Measurements from ENCODE around the gene CFL1. TPM values are rescaled to one million over a fixed set of nuclear protein-coding genes. Genes with fewer than 3 reads are reported as not detected.

Gene CFL1
- total and polyA plus RNA-seq, 2 donors from 2014 or later: 705 to 846 TPM

DNA sequence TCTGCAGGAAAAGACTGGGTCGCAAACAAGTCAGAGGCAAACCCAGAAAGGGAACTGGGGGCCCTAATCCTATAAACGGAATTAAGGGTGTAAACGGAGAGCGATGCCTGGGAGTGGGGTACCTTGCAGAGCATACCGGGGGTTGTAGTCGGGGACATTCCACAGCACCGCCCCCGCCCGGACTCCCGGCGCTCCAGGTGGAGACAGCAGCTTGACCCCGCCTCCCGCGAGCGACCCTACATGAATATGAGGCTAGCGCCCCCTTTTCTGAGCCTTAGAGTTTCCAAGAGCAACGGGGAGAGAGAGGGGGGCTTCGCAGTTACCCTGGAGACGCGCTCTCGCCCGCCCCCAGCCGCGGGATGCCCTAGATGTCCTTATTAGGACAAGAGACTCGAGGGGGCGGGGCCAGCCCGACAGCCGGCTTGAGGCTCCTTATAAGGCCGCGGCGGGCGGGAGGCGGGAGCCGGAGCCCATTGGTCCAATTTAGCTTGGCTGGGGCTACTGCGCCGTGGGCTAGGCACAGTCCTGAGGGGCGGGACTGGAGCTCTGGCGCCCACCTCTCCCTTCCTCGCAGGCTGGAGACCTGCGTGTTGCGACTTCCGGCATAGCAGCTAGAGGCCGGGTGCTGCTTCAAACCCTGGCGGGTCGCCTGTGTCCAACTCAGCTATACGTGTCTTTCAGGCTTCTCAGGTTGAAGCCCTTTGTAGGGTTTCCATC lies 1.3 kb upstream of the CFL1 start:
- Histone ChIP-seq H3K4me3 (ENCODE audit: low read length in 3 of 3) (peak overlapping the region; percentile 77 to 96 (median 80)), H3K9ac (ENCODE audit: low read length in 3 of 3) (peak overlapping the region; percentile 28 to 100 (median 92)), H3K4me1 (ENCODE audit: control insufficient read depth in 2 of 3, insufficient read depth in 2 of 3, low read depth in 1 of 3, low read length in 3 of 3) (peaks cover 0 to 31% (median 26%) of the 10 kb centered on the region in 3 donors), H3K36me3 (ENCODE audit: control insufficient read depth in 2 of 3, insufficient read depth in 3 of 3, low read length in 3 of 3) (peaks cover 9 to 31% (median 20%) of the 10 kb centered on the region in 3 donors), H3K27ac (ENCODE audit: low read depth in 2 of 2, low read length in 2 of 2) (peak overlapping the region; percentile 98 to 100), H3K9me3 (ENCODE audit: control insufficient read depth in 2 of 3, insufficient read depth in 1 of 3, low read length in 3 of 3) (no peaks in the 10 kb centered on the region), H3K27me3 (ENCODE audit: control insufficient read depth, insufficient read depth, low read length) (no peaks in the 10 kb centered on the region)
- intact Hi-C loops (cut with DNase I): no loop called here
- FAIRE-seq (no peak), DNase-seq (peak; percentile 98 to 100 (median 99))
- TF ChIP-seq, protein P1, sequence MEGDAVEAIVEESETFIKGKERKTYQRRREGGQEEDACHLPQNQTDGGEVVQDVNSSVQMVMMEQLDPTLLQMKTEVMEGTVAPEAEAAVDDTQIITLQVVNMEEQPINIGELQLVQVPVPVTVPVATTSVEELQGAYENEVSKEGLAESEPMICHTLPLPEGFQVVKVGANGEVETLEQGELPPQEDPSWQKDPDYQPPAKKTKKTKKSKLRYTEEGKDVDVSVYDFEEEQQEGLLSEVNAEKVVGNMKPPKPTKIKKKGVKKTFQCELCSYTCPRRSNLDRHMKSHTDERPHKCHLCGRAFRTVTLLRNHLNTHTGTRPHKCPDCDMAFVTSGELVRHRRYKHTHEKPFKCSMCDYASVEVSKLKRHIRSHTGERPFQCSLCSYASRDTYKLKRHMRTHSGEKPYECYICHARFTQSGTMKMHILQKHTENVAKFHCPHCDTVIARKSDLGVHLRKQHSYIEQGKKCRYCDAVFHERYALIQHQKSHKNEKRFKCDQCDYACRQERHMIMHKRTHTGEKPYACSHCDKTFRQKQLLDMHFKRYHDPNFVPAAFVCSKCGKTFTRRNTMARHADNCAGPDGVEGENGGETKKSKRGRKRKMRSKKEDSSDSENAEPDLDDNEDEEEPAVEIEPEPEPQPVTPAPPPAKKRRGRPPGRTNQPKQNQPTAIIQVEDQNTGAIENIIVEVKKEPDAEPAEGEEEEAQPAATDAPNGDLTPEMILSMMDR (IDR thresholded peaks at IDR 0.05; ENCODE audit: borderline replicate concordance, extremely low read depth, insufficient read depth): peak; percentile 0

DNA sequence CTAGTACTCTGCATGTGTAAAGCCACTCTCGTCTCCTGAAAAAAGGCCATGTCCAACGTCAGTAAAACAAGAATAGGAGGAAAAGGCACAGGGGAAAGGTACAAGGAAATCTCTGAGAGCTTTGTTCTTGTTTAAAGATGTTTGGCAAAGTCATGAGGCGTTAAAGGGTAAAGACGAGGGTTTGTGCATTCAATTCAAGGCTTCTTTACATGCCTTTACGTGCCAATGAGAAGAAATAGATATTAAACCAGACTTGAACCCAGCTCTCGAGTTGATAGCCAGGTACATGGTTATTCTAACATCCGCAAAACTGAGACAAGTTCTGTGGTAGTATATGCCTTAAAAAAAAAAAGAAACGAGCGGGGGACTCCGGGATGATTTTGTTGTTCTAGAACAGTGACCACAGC lies 704 bp upstream of the CFL1 start:
- TF ChIP-seq, protein P1 (IDR thresholded peaks at IDR 0.05; ENCODE audit: borderline replicate concordance, extremely low read depth, insufficient read depth): no peak
- no peaks in the 10 kb centered on the region for H3K27me3 ChIP-seq (ENCODE audit: control insufficient read depth, insufficient read depth, low read length)
- peaks cover 11 to 31% (median 20%) of the 10 kb centered on the region in 3 donors for H3K36me3 ChIP-seq (ENCODE audit: control insufficient read depth in 2 of 3, insufficient read depth in 3 of 3, low read length in 3 of 3)
- H3K4me1 ChIP-seq (ENCODE audit: control insufficient read depth in 2 of 3, insufficient read depth in 2 of 3, low read depth in 1 of 3, low read length in 3 of 3): peaks cover 0 to 31% (median 27%) of the 10 kb centered on the region in 3 donors
- no peaks in the 10 kb centered on the region for H3K9me3 ChIP-seq (ENCODE audit: control insufficient read depth in 2 of 3, insufficient read depth in 1 of 3, low read length in 3 of 3)
- FAIRE-seq (no peak), DNase-seq (no peak)
- peak overlapping the region; percentile 71 to 86 (median 76) for H3K9ac ChIP-seq (ENCODE audit: low read length in 3 of 3)
- peak overlapping the region; percentile 77 to 96 (median 80) for H3K4me3 ChIP-seq (ENCODE audit: low read length in 3 of 3)
- peak overlapping the region; percentile 98 to 100 for H3K27ac ChIP-seq (ENCODE audit: low read depth in 2 of 2, low read length in 2 of 2)
- intact Hi-C loops (cut with DNase I): no loop called here

DNA sequence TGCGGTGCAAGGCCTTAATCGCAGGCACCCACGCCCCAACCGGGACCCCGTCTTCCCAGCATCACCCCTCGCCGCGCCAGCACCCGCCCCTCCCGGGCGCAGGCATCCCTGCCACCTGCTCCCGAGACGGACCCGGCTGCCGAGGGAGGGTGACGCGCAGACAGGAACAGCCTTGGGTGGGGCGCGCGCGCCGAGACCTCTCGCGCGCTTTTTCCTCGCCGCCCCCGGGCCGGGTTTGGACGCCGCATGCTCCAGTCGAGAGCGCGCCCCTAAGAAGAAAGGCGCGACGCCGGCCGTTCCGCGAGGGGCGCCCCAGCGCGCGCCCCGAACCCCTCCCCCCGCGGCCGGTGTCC lies 504 bp downstream of the CFL1 start:
- intact Hi-C loops (cut with DNase I): no loop called here
- peaks cover 11 to 24% (median 21%) of the 10 kb centered on the region in 3 donors for H3K36me3 ChIP-seq (ENCODE audit: control insufficient read depth in 2 of 3, insufficient read depth in 3 of 3, low read length in 3 of 3)
- no peaks in the 10 kb centered on the region for H3K27me3 ChIP-seq (ENCODE audit: control insufficient read depth, insufficient read depth, low read length)
- H3K4me1 ChIP-seq (ENCODE audit: control insufficient read depth in 2 of 3, insufficient read depth in 2 of 3, low read depth in 1 of 3, low read length in 3 of 3): peaks cover 0 to 31% (median 27%) of the 10 kb centered on the region in 3 donors
- FAIRE-seq: no peak
- TF ChIP-seq, protein P1 (IDR thresholded peaks at IDR 0.05; ENCODE audit: borderline replicate concordance, extremely low read depth, insufficient read depth): no peak
- peak overlapping the region; percentile 87 to 92 for H3K27ac ChIP-seq (ENCODE audit: low read depth in 2 of 2, low read length in 2 of 2)
- peak overlapping the region; percentile 71 to 96 (median 95) for H3K4me3 ChIP-seq (ENCODE audit: low read length in 3 of 3)
- DNase-seq: peak in 2 of 5 donors; percentile 43 to 93
- H3K9me3 ChIP-seq (ENCODE audit: control insufficient read depth in 2 of 3, insufficient read depth in 1 of 3, low read length in 3 of 3): no peaks in the 10 kb centered on the region
- peak overlapping the region; percentile 57 to 85 (median 84) for H3K9ac ChIP-seq (ENCODE audit: low read length in 3 of 3)

Data from kidney (tissue), 14 donors.